GM20000 (cell line): ENCODE results near the gene C1orf167.

Experiments
- DNase-seq: peaks from one replicate; pipeline ENCODE4 v3.0.0; 2012; ENCODE audit warnings: low spot score
- CTCF ChIP-seq: IDR thresholded peaks from 2 replicates; pipeline ENCODE4 v1.5.1; 2012; ENCODE audit warnings: mild to moderate bottlenecking, control low read depth; ENCODE audit errors: extremely low read depth, missing control alignments

Gene C1orf167

GRCh38 chr1:11772458-11772857 lies 10.5 kb downstream of the C1orf167 start:
- no peak for DNase-seq
- TF ChIP-seq CTCF, result no peak

- DNase-seq, result no peak
- no peak for TF ChIP-seq CTCF
These were observed 12.8 kb downstream of the C1orf167 start for GRCh38 chr1:11774753-11775152.

GRCh38 chr1:11777658-11778322 lies 15.8 kb downstream of the C1orf167 start:
- no peak for TF ChIP-seq CTCF
- DNase-seq, result no peak

GRCh38 chr1:11778336-11778735 lies 16.3 kb downstream of the C1orf167 start:
- DNase-seq, result no peak
- TF ChIP-seq CTCF, result no peak

- DNase-seq, result no peak
- no peak for TF ChIP-seq CTCF
These were observed 17.0 kb downstream of the C1orf167 start for GRCh38 chr1:11778844-11779623.

- no peak for TF ChIP-seq CTCF
- no peak for DNase-seq
These were observed 17.9 kb downstream of the C1orf167 start for GRCh38 chr1:11779715-11780379.
